Thyroid gland (tissue), 4 donors: ENCODE measurements around the gene PLEKHH1. TPM values are rescaled to one million over a fixed set of nuclear protein-coding genes. Genes with fewer than 3 reads are reported as not detected.

Experiments used
- DNase-seq, 2 donors: peaks; one replicate each; pipeline ENCODE4 v3.0.0-alpha.2; 2019
- H3K27ac ChIP-seq, 3 donors: fragments of 200-600 bp; sonication (generic); 1 replicate in 2 of 3; 2 replicates in 1 of 3; pipeline ENCODE4 v1.5.1; 2016 to 2019; ENCODE audit warnings: mild to moderate bottlenecking in 1 of 3, moderate library complexity in 1 of 3
- H3K27me3 ChIP-seq: fragments of 200-600 bp; sonication (generic); one replicate; pipeline ENCODE4 v1.5.1; 2019
- H3K36me3 ChIP-seq, 2 donors: fragments of 200-600 bp; sonication (generic); one replicate each; pipeline ENCODE4 v1.5.1; 2016 to 2019
- H3K4me1 ChIP-seq, 2 donors: fragments of 200-600 bp; sonication (generic); one replicate each; pipeline ENCODE4 v1.5.1; 2017 to 2019
- H3K4me3 ChIP-seq, 3 donors: fragments of 200-600 bp; sonication (generic); replicated peaks in 1 of 3; 1 replicate in 2 of 3; 2 replicates in 1 of 3; pipeline ENCODE4 v1.5.1; 2016; ENCODE audit warnings: mild to moderate bottlenecking in 1 of 3
- H3K9me3 ChIP-seq: fragments of 200-600 bp; sonication (generic); one replicate; pipeline ENCODE4 v1.5.1; 2017
- POLR2A ChIP-seq, 2 donors: fragments of 450-650 bp; IDR thresholded peaks; one replicate each; pipeline ENCODE4 v1.6.1; 2017; ENCODE audit warnings: antibody characterized with exemption in 2 of 2, mild to moderate bottlenecking in 2 of 2, moderate library complexity in 1 of 2
- WGBS, 2 donors: methylation state at CpG; one replicate each; pipeline ENCODE4 v1.1.5; 2017; 5-methylcytosine and 5-hydroxymethylcytosine counted together
- intact Hi-C: fragments of 100-400 bp; cut with DNase I; formaldehyde crosslinking; loops from one replicate; pipeline ENCODE4 v1.15.1; 2023
- total RNA-seq, 4 donors: library from RNA; depleted of rRNA; stranded (reverse); fragments of >200 nt; gene quantifications; one replicate each; pipeline ENCODE4 v1.2.3, GENCODE V29; 2016
- TF ChIP-seq, protein P1 (sequence below), 6 experiments: fragments of 200-600 bp in 3 of 6; fragments of 450-650 bp in 3 of 6; sonication (generic) in 3 of 6; IDR thresholded peaks; one replicate each; pipeline ENCODE4 v1.5.1; 2016 to 2019; ENCODE audit warnings: antibody characterized with exemption in 6 of 6, mild to moderate bottlenecking in 2 of 6, inconsistent platforms in 1 of 6, moderate library complexity in 1 of 6

PLEKHH1 gene
- total RNA-seq, 4 donors from 2014 or later, result 225 to 336 (median 241) TPM

DNA sequence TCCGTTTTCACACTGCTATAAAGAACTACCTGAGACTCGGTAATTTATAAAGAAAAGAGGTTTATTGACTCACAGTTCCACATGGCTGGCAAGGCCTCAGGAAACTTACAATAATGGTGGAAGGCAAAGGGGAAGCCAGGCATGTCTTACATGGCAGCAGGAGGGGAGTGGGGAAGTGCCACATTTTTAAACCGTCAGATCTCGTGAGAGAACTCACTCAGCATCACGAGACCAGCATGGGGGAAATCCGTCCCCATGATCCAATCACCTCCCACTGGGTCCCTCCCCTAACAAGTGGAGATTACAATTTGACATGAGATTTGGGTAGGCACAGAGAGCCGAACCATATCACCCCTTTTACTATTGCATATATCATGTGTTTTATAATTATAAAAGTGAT is 69.0 kb downstream of the PLEKHH1 start:
- Histone ChIP-seq H3K4me3 (no peak overlapping the region), H3K36me3 (no peaks in the 10 kb centered on the region), H3K9me3 (no peaks in the 10 kb centered on the region), H3K27me3 (no peaks in the 10 kb centered on the region), H3K4me1 (peaks cover 13 to 29% of the 10 kb centered on the region in 2 donors), H3K27ac (peak overlapping the region; percentile 90 to 96 (median 95))
- TF ChIP-seq, protein P1, sequence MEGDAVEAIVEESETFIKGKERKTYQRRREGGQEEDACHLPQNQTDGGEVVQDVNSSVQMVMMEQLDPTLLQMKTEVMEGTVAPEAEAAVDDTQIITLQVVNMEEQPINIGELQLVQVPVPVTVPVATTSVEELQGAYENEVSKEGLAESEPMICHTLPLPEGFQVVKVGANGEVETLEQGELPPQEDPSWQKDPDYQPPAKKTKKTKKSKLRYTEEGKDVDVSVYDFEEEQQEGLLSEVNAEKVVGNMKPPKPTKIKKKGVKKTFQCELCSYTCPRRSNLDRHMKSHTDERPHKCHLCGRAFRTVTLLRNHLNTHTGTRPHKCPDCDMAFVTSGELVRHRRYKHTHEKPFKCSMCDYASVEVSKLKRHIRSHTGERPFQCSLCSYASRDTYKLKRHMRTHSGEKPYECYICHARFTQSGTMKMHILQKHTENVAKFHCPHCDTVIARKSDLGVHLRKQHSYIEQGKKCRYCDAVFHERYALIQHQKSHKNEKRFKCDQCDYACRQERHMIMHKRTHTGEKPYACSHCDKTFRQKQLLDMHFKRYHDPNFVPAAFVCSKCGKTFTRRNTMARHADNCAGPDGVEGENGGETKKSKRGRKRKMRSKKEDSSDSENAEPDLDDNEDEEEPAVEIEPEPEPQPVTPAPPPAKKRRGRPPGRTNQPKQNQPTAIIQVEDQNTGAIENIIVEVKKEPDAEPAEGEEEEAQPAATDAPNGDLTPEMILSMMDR (IDR thresholded peaks at IDR 0.05), result no peak
- no peak for TF ChIP-seq POLR2A (IDR thresholded peaks at IDR 0.05)
- 83 to 88% methylated on average over 7 of the region's 7 CpGs for whole genome bisulfite sequencing, 2 donors
- DNase-seq, result no peak
- intact Hi-C loops, result no loop called here

DNA sequence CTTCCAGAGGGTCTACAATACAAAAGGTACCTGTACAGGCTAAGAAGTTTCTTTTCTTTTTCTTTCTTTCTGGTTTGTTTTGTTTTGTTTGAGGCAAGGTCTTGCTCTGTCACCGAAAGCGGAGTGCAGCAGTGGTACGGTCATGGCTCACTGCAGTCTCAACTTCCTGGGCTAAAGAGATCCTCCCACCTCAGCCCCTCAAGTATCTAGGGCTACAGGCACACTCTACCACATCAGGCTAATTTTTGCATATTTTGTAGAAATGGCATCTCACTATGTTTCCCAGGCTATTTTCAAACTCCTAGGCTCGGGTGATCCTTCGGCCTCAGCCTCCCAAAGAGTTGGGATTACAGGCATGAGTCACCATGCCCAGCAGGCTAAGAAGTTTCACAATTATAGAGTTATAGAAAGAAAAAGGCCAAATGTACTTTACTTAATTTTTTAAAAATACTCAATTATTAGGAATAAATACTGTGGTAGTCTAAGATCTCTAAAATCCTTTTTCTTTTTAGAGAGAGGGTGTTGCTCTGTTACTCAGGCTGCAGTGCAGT is 70.0 kb downstream of the PLEKHH1 start:
- Histone ChIP-seq H3K4me3 (no peak overlapping the region), H3K4me1 (peaks cover 13 to 23% of the 10 kb centered on the region in 2 donors), H3K36me3 (no peaks in the 10 kb centered on the region), H3K9me3 (no peaks in the 10 kb centered on the region), H3K27me3 (no peaks in the 10 kb centered on the region), H3K27ac (peak overlapping the region; percentile 90 to 96 (median 95))
- peak in 1 of 2 donors; percentile 51 for TF ChIP-seq POLR2A (IDR thresholded peaks at IDR 0.05)
- TF ChIP-seq, protein P1 (IDR thresholded peaks at IDR 0.05), result no peak
- intact Hi-C loops, result no loop called here
- 24 to 33% methylated on average over 5 of the region's 5 CpGs for WGBS, 2 donors
- DNase-seq, result peak; percentile 86 to 90

DNA sequence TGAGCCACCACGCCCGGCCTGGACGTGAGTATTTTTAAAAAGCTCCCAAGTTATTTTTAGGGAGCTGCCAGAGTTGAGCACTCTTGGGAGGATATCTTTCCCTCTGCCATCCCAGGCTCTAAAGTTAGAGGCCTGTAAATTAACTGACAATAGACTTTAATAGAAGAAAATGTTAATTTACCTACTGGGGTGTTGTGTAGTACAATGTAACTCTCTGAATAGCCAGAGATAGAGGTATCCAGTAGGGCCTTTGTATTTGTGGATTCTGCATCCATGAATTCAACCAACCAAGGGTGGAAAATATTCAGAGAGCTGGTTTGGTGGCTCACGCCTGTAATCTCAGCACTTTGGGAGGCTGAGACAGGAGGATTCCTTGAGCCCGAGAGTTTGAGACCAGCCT is 74.6 kb downstream of the PLEKHH1 start:
- intact Hi-C loops, result no loop called here
- H3K4me1 ChIP-seq, result peaks cover 0 to 7% of the 10 kb centered on the region in 2 donors
- no peak for DNase-seq
- no peak overlapping the region for H3K4me3 ChIP-seq
- no peak for TF ChIP-seq POLR2A (IDR thresholded peaks at IDR 0.05)
- TF ChIP-seq, protein P1 (IDR thresholded peaks at IDR 0.05), result no peak
- 87 to 92% methylated on average over 5 of the region's 5 CpGs for WGBS, 2 donors
- H3K36me3 ChIP-seq, result no peaks in the 10 kb centered on the region
- H3K9me3 ChIP-seq, result no peaks in the 10 kb centered on the region
- H3K27me3 ChIP-seq, result no peaks in the 10 kb centered on the region
- no peak overlapping the region for H3K27ac ChIP-seq

DNA sequence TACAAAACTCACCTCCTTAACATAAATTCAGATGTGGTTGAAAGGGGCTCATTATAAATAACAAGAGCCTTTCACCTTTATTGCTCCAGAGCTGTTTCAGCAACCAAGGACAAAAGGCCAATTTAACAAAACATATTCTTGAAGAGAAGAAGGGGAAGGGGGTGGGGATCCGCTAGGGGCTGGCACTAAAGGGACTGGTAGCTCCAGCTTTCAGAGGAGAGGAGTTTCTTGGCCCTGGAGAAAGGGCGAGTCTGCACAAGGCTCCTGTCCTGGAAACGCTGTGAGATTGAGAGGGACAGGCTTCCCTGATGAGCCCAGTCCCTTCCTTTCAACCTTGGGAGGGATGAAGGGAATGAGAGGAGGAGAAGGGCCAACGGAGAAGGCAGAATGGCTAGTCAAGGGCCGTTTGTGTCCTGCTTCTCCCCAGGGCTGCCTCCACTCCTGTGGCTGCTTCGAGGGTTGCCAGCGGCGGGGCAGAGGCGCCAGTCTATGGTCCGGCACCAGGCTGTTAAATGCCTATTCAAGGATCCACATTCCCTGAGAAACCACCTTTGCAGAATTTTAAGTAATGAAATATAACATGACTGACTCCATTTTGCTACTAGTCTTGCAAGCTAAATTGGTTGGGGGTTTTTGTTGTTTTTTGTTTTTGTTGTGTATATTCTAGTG is 76.7 kb downstream of the PLEKHH1 start:
- WGBS, 2 donors, result 76 to 78% methylated on average over 10 of the region's 10 CpGs
- Histone ChIP-seq H3K36me3 (no peaks in the 10 kb centered on the region), H3K4me1 (peaks cover 5 to 10% of the 10 kb centered on the region in 2 donors), H3K9me3 (no peaks in the 10 kb centered on the region), H3K27me3 (no peaks in the 10 kb centered on the region), H3K4me3 (no peak overlapping the region), H3K27ac (no peak overlapping the region)
- DNase-seq, result no peak
- TF ChIP-seq POLR2A (IDR thresholded peaks at IDR 0.05), result no peak
- TF ChIP-seq, protein P1 (IDR thresholded peaks at IDR 0.05), result no peak
- intact Hi-C loops, result loop anchor here (10.0 kb wide), 1 partner anchor 55 kb away; no protein-coding TSS in a partner anchor

DNA sequence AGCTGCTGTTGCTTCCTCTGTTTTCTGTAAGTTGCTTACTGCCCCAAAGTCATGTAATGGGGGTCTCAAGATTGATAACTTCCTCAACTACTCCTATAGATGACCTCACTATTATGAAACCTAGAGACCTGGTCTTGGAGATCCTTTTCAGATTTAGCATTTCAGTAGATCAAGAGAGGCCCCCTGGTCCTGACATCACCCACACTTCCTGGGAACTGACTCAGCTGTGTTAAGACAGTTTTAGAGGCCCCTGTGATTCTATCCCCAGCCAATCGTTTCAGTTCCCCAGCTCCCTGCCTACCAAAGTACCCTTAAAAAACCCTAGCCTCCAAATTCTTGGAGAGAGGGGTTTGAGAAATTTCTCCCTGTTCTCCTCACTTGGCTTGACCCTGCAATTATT is 77.4 kb downstream of the PLEKHH1 start:
- intact Hi-C loops, result loop anchor here (10.0 kb wide), 1 partner anchor 54 kb away; no protein-coding TSS in a partner anchor
- 79 to 83% methylated on average over 1 of the region's 1 CpG for WGBS, 2 donors
- TF ChIP-seq, protein P1 (IDR thresholded peaks at IDR 0.05), result no peak
- no peak for TF ChIP-seq POLR2A (IDR thresholded peaks at IDR 0.05)

More for the DNA sequence above, 77.4 kb downstream of the PLEKHH1 start:
- no peaks in the 10 kb centered on the region for H3K27me3 ChIP-seq
- no peaks in the 10 kb centered on the region for H3K36me3 ChIP-seq
- no peak overlapping the region for H3K4me3 ChIP-seq
- DNase-seq, result no peak
- no peak overlapping the region for H3K27ac ChIP-seq
- peaks cover 5 to 10% of the 10 kb centered on the region in 2 donors for H3K4me1 ChIP-seq
- no peaks in the 10 kb centered on the region for H3K9me3 ChIP-seq
